Stimulated activated effector memory CD8-positive, alpha-beta T cell treated with anti-CD3 and anti-CD28 coated beads, Interleukin-12 subunit alpha, Interleukin-12 subunit beta, amount 100 ng/mL, for 72 hours (primary cell): ENCODE data around the gene NEU3.
A peak's percentile ranks its signal among the peaks of the same experiment; 100 is the strongest.
"Not testable (repeated sequence)": the region's sequence is repeated elsewhere in the genome, so short reads cannot be mapped to it uniquely, and the experiment has no call there.

ENCODE experiments used
- ATAC-seq: fragments of 150-1000 bp; cut with Tn5 transposase; 2 replicates; pipeline ENCODE4 v1.10.0; 2021
- DNase-seq, 2 donors: peaks; one replicate each; pipeline ENCODE4 v3.0.0; 2021 to 2022; ENCODE audit warnings: low spot score in 2 of 2
- H3K27ac Mint-ChIP-seq: one replicate; pipeline ENCODE4 v1.8.0; 2022; ENCODE audit warnings: mild to moderate bottlenecking, mixed read lengths
- H3K36me3 Mint-ChIP-seq: one replicate; pipeline ENCODE4 v1.8.0; 2022; ENCODE audit warnings: mild to moderate bottlenecking, mixed read lengths
- H3K4me1 Mint-ChIP-seq: one replicate; pipeline ENCODE4 v1.8.0; 2022; ENCODE audit warnings: mixed read lengths
- H3K4me3 Mint-ChIP-seq: one replicate; pipeline ENCODE4 v1.8.0; 2022; ENCODE audit warnings: mild to moderate bottlenecking, mixed read lengths
- H3K9me3 Mint-ChIP-seq: one replicate; pipeline ENCODE4 v1.8.0; 2022; ENCODE audit warnings: mixed read lengths

The NEU3 gene

GRCh38 chr11:75031771-75032549 is 43.2 kb downstream of the NEU3 start:
- Mint-ChIP-seq H3K27ac (no peak overlapping the region), H3K36me3 (no peaks in the 10 kb centered on the region), H3K9me3 (no peaks in the 10 kb centered on the region), H3K4me1 (no peaks in the 10 kb centered on the region), H3K4me3 (no peak overlapping the region)
- DNase-seq: peak; percentile 52 to 76
- peak; percentile 59 for ATAC-seq

- Mint-ChIP-seq H3K4me1 (no peaks in the 10 kb centered on the region), H3K36me3 (no peaks in the 10 kb centered on the region), H3K4me3 (no peak overlapping the region), H3K27ac (no peak overlapping the region), H3K9me3 (no peaks in the 10 kb centered on the region)
- ATAC-seq (no peak), DNase-seq (no peak)
These were observed 43.8 kb downstream of the NEU3 start for GRCh38 chr11:75032550-75032935.

- ATAC-seq (no peak), DNase-seq (no peak)
- no peaks in the 10 kb centered on the region for H3K4me1 Mint-ChIP-seq
- H3K36me3 Mint-ChIP-seq: no peaks in the 10 kb centered on the region
- no peak overlapping the region for H3K27ac Mint-ChIP-seq
- no peaks in the 10 kb centered on the region for H3K9me3 Mint-ChIP-seq
- H3K4me3 Mint-ChIP-seq: no peak overlapping the region
These were observed 45.2 kb downstream of the NEU3 start for GRCh38 chr11:75033916-75034315.

GRCh38 chr11:75035256-75035655 is 46.5 kb downstream of the NEU3 start:
- H3K4me1 Mint-ChIP-seq: no peaks in the 10 kb centered on the region
- H3K36me3 Mint-ChIP-seq: no peaks in the 10 kb centered on the region
- no peak for ATAC-seq
- no peaks in the 10 kb centered on the region for H3K9me3 Mint-ChIP-seq
- H3K4me3 Mint-ChIP-seq: no peak overlapping the region
- DNase-seq: no peak
- no peak overlapping the region for H3K27ac Mint-ChIP-seq

GRCh38 chr11:75035911-75036565 is 47.3 kb downstream of the NEU3 start:
- ATAC-seq (no peak), DNase-seq (peak in 1 of 2 donors; percentile 45)
- Mint-ChIP-seq H3K36me3 (no peaks in the 10 kb centered on the region), H3K4me3 (no peak overlapping the region), H3K4me1 (no peaks in the 10 kb centered on the region), H3K9me3 (no peaks in the 10 kb centered on the region), H3K27ac (peak overlapping the region; percentile 51)

GRCh38 chr11:75040167-75040770 is 51.5 kb downstream of the NEU3 start:
- H3K36me3 Mint-ChIP-seq: no peaks in the 10 kb centered on the region
- no peaks in the 10 kb centered on the region for H3K4me1 Mint-ChIP-seq
- no peak for ATAC-seq
- no peak overlapping the region for H3K27ac Mint-ChIP-seq
- H3K4me3 Mint-ChIP-seq: no peak overlapping the region
- DNase-seq: peak in 1 of 2 donors; percentile 28
- H3K9me3 Mint-ChIP-seq: no peaks in the 10 kb centered on the region

GRCh38 chr11:75041263-75041662 is 52.5 kb downstream of the NEU3 start:
- DNase-seq (peak in 1 of 2 donors; percentile 6), ATAC-seq (no peak)
- Mint-ChIP-seq H3K4me1 (no peaks in the 10 kb centered on the region), H3K27ac (no peak overlapping the region), H3K4me3 (no peak overlapping the region), H3K36me3 (no peaks in the 10 kb centered on the region), H3K9me3 (no peaks in the 10 kb centered on the region)

GRCh38 chr11:75041821-75042220 is 53.1 kb downstream of the NEU3 start:
- H3K4me1 Mint-ChIP-seq, H3K9me3 Mint-ChIP-seq, H3K36me3 Mint-ChIP-seq, H3K27ac Mint-ChIP-seq, H3K4me3 Mint-ChIP-seq, DNase-seq, ATAC-seq: not testable (repeated sequence)

- H3K9me3 Mint-ChIP-seq, H3K4me1 Mint-ChIP-seq, ATAC-seq, H3K36me3 Mint-ChIP-seq, H3K4me3 Mint-ChIP-seq, H3K27ac Mint-ChIP-seq: not testable (repeated sequence)
- peak in 1 of 2 donors; percentile 33 for DNase-seq
These were observed 55.8 kb downstream of the NEU3 start for GRCh38 chr11:75044381-75045170.

- H3K27ac Mint-ChIP-seq, H3K9me3 Mint-ChIP-seq, H3K4me3 Mint-ChIP-seq, H3K4me1 Mint-ChIP-seq, ATAC-seq, H3K36me3 Mint-ChIP-seq: not testable (repeated sequence)
- peak in 1 of 2 donors; percentile 35 for DNase-seq
These were observed 57.9 kb downstream of the NEU3 start for GRCh38 chr11:75046668-75047067.

- ATAC-seq: no peak
- no peak for DNase-seq
- Mint-ChIP-seq H3K4me3 (no peak overlapping the region), H3K9me3 (no peaks in the 10 kb centered on the region), H3K4me1 (no peaks in the 10 kb centered on the region), H3K36me3 (no peaks in the 10 kb centered on the region), H3K27ac (no peak overlapping the region)
These were observed 58.5 kb downstream of the NEU3 start for GRCh38 chr11:75047191-75047590.

- not testable (repeated sequence) for H3K4me1 Mint-ChIP-seq, H3K27ac Mint-ChIP-seq, ATAC-seq, H3K9me3 Mint-ChIP-seq, H3K4me3 Mint-ChIP-seq, H3K36me3 Mint-ChIP-seq
- peak in 1 of 2 donors; percentile 17 for DNase-seq
These were observed 61.0 kb downstream of the NEU3 start for GRCh38 chr11:75049501-75050266.

- no peak overlapping the region for H3K4me3 Mint-ChIP-seq
- no peak for DNase-seq
- H3K4me1 Mint-ChIP-seq: no peaks in the 10 kb centered on the region
- peaks cover 5% of the 10 kb centered on the region for H3K9me3 Mint-ChIP-seq
- H3K36me3 Mint-ChIP-seq: no peaks in the 10 kb centered on the region
- H3K27ac Mint-ChIP-seq: no peak overlapping the region
- ATAC-seq: no peak
These were observed 61.8 kb downstream of the NEU3 start for GRCh38 chr11:75050516-75050915.

- H3K4me1 Mint-ChIP-seq: no peaks in the 10 kb centered on the region
- H3K4me3 Mint-ChIP-seq: no peak overlapping the region
- peaks cover 5% of the 10 kb centered on the region for H3K9me3 Mint-ChIP-seq
- no peaks in the 10 kb centered on the region for H3K36me3 Mint-ChIP-seq
- ATAC-seq (no peak), DNase-seq (peak in 1 of 2 donors; percentile 35)
- H3K27ac Mint-ChIP-seq: no peak overlapping the region
These were observed 62.3 kb downstream of the NEU3 start for GRCh38 chr11:75051043-75051442.

GRCh38 chr11:75052457-75052856 is 63.7 kb downstream of the NEU3 start:
- no peak for ATAC-seq
- Mint-ChIP-seq H3K36me3 (no peaks in the 10 kb centered on the region), H3K9me3 (peaks cover 5% of the 10 kb centered on the region), H3K4me1 (no peaks in the 10 kb centered on the region), H3K27ac (no peak overlapping the region), H3K4me3 (no peak overlapping the region)
- DNase-seq: no peak
